NCI-H2171 (cell line): ENCODE results near the gene KCNJ10.

Source experiments
- DNase-seq: peaks from one replicate; lab custom pipeline; 2025; lab: John Stamatoyannopoulos, UW

The KCNJ10 gene

GRCh38 chr1:159991513-159991912 lies 78.4 kb downstream of the KCNJ10 start:
- no peak for DNase-seq

- DNase-seq: no peak
Observed at GRCh38 chr1:159990005-159990404, 80.0 kb downstream of the KCNJ10 start.

GRCh38 chr1:159989581-159989980 lies 80.4 kb downstream of the KCNJ10 start:
- DNase-seq: no peak

- DNase-seq: no peak
Observed at GRCh38 chr1:159988006-159988405, 82.0 kb downstream of the KCNJ10 start.

- DNase-seq: no peak
Observed at GRCh38 chr1:159987186-159987585, 82.8 kb downstream of the KCNJ10 start.

- DNase-seq: no peak
Observed at GRCh38 chr1:159986531-159986930, 83.4 kb downstream of the KCNJ10 start.

GRCh38 chr1:159986093-159986492 lies 83.9 kb downstream of the KCNJ10 start:
- no peak for DNase-seq

GRCh38 chr1:159985473-159985872 lies 84.5 kb downstream of the KCNJ10 start:
- no peak for DNase-seq

- DNase-seq: no peak
Observed at GRCh38 chr1:159983681-159984080, 86.3 kb downstream of the KCNJ10 start.

- no peak for DNase-seq
Observed at GRCh38 chr1:159982280-159982679, 87.7 kb downstream of the KCNJ10 start.

GRCh38 chr1:159981351-159982055 lies 88.5 kb downstream of the KCNJ10 start:
- no peak for DNase-seq

- no peak for DNase-seq
Observed at GRCh38 chr1:159980786-159981185, 89.2 kb downstream of the KCNJ10 start.

- DNase-seq: no peak
Observed at GRCh38 chr1:159980076-159980475, 89.9 kb downstream of the KCNJ10 start.

- DNase-seq: no peak
Observed at GRCh38 chr1:159979257-159979656, 90.7 kb downstream of the KCNJ10 start.

GRCh38 chr1:159978107-159978398 lies 91.9 kb downstream of the KCNJ10 start:
- DNase-seq: no peak

GRCh38 chr1:159977364-159978106 lies 92.4 kb downstream of the KCNJ10 start:
- DNase-seq: no peak

GRCh38 chr1:159974350-159974965 lies 95.5 kb downstream of the KCNJ10 start:
- no peak for DNase-seq

- DNase-seq: no peak
Observed at GRCh38 chr1:159973350-159973940, 96.5 kb downstream of the KCNJ10 start.

- no peak for DNase-seq
Observed at GRCh38 chr1:159972443-159973205, 97.3 kb downstream of the KCNJ10 start.

- no peak for DNase-seq
Observed at GRCh38 chr1:159970932-159971342, 99.0 kb downstream of the KCNJ10 start.

- DNase-seq: no peak
Observed at GRCh38 chr1:159968901-159969300, 101.1 kb downstream of the KCNJ10 start.

- DNase-seq: no peak
Observed at GRCh38 chr1:159965263-159965662, 104.7 kb downstream of the KCNJ10 start.
